Pons (tissue), 1 donor: ENCODE results near the gene NPY.

Experiments used
- DNase-seq: peaks from one replicate; pipeline ENCODE4 v3.0.0-alpha.2; 2016; ENCODE audit warnings: low spot score

NPY gene

DNA sequence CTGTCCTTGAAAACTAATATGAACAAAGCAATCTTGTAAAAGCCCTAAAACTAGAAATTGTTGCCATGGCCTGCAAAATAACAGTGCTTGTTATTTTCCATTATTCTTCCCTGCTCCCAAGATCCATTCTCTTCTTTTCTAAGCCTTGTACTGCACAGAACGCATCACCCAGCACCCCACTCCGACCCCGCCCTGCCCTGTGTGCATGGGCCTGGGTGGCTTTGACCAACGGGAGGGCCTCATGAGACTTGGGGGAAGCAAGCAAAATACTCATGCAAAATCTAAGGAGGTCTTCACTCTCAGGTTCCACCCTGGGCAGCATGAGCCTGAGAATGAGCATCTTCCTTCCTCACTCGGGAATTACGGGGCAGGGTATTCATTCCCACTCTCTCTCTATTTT is 32.4 kb downstream of the NPY start:
- DNase-seq = no peak

DNA sequence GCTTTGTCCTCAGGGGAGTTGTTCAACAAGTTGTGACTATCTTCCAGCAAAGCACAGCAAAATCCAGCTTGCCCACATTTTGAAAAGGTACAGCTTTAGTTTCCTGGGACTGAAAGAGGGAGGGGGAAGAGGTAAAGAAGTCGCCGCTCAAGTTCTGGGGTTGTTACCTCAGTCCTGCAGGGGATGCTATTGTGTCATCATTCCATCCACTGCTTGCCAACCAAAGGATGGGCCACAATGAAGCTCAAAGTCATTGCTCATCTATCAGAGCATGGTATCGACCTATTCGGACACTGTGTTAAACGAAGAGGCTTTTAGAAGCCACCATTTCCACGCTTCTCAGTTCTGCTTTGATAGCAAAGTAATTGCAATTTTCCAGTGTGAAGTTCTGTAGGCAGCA is 34.3 kb downstream of the NPY start:
- no peak for DNase-seq

DNA sequence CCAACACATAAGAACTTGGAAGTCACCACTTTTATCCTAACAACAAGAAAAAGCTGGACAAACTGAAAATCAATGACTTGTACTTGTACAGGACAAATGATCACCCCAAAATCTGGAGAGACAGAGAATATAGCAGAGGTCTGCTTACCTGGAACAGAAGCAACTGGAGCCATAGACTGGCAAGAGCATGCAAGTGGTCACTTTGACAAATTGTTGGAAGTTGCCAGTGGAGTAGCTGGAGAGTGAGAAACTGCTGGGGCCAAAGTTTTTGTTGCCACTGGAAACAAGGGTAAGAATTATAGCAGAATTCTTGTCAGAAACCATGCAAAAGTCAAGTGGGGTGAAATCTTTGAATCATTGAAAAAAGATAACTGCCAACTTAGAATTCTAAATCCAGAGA is 35.2 kb downstream of the NPY start:
- no peak for DNase-seq

GRCh38 chr7:24323961-24324480 is 40.0 kb downstream of the NPY start:
- no peak for DNase-seq

- DNase-seq = no peak
Observed at GRCh38 chr7:24325708-24326107, 41.7 kb downstream of the NPY start.

- DNase-seq = no peak
Observed at GRCh38 chr7:24328050-24328449, 44.1 kb downstream of the NPY start.

- no peak for DNase-seq
Observed at GRCh38 chr7:24328894-24329293, 44.9 kb downstream of the NPY start.

DNA sequence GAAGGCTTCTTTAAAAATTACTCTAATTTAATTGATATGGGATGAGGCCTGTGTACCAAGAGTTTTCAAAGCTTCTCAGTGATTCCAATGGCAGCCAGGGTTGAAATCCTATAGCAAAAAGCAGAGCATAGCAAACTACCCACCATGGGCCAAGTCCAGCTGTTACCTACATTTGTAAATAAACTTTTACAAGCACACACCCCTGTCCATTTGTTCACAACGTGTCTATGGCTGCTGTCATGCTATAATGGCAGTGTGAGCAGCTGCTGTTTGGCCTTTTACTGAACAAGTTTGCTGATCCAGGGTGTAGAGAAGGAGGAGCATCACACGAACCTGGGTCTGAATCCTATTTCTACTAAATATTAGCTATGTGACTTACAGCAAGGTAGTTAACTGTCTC is 50.0 kb downstream of the NPY start:
- DNase-seq = no peak

DNA sequence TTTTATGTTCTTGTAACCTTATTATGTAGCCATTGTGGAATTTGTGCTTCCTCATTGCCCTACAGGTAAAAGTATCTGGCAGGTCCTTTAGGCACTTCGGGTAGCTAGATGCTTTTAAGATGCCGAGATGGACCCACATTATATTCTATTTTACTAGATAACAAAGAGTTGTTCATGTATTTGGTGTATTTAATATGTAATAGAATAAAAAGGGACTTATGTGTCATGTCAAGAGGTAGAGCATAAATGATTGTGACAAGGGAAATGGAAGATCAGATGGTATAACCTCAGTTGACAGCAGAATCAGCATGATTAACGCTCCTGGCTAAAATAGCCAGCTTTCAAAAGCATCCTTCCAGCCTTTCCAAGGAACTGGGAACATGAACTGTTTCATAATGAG is 50.6 kb downstream of the NPY start:
- no peak for DNase-seq

GRCh38 chr7:24336461-24336860 is 52.5 kb downstream of the NPY start:
- no peak for DNase-seq

DNA sequence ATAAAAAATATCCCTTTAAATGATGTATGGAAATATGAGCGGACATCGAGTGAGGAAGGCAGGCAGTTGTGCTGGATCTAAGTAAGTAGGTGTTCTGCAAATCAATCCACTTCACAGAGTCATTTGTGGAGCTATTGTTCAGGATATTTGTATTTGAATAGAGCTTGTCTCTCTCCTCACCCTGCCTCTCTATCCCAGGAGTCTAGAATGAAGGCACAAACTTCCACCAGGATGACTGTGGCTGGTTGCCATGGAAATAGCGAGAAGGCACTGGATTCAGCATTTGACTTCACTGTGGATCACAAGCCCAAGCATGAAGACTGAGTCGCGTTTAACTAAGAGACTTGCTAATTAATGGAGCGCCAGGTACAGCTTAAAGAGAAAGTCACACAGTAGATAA is 53.2 kb downstream of the NPY start:
- DNase-seq = peak; percentile 37

DNA sequence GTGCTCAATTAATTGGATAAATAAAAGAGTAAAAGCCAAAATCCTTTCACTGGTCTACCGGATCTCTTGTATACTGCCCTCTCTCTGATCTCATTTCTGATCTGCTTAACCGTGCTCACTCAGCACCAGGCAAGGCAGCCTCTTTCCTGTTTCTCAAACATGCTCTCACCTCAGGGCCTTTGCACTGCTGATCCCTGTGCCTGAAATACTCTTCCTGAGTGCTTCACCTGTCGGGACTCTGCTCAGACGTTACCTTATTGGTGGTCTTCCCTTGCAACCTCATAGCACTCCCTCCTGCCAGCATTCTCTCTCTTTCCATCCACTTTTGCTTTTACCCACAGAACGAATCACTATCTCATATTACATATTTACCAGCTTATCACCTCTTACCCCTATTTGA is 55.6 kb downstream of the NPY start:
- DNase-seq = no peak

- DNase-seq = no peak
Observed at GRCh38 chr7:24340727-24341126, 56.7 kb downstream of the NPY start.
